Measurements from ENCODE around the gene CD72.

- TF ChIP-seq EZH2phosphoT487 (IDR thresholded peaks at IDR 0.05) (no peak), CTCF (IDR thresholded peaks at IDR 0.05) (no peak), EZH2 (IDR thresholded peaks at IDR 0.05) (no peak)
Observed at GRCh38 chr9:35598866-35599590, 19.2 kb downstream of the CD72 start.

Measured in neural progenitor cell (in vitro differentiated cells).